Fibroblast of skin of right quadriceps (primary cell): Measurements from ENCODE around the gene RAPGEF3.
A peak's percentile ranks its signal among the peaks of the same experiment; 100 is the strongest.

Experiments
- DNase-seq: peaks from one replicate; pipeline ENCODE4 v3.0.0-alpha.2; 2013

Gene RAPGEF3

DNA sequence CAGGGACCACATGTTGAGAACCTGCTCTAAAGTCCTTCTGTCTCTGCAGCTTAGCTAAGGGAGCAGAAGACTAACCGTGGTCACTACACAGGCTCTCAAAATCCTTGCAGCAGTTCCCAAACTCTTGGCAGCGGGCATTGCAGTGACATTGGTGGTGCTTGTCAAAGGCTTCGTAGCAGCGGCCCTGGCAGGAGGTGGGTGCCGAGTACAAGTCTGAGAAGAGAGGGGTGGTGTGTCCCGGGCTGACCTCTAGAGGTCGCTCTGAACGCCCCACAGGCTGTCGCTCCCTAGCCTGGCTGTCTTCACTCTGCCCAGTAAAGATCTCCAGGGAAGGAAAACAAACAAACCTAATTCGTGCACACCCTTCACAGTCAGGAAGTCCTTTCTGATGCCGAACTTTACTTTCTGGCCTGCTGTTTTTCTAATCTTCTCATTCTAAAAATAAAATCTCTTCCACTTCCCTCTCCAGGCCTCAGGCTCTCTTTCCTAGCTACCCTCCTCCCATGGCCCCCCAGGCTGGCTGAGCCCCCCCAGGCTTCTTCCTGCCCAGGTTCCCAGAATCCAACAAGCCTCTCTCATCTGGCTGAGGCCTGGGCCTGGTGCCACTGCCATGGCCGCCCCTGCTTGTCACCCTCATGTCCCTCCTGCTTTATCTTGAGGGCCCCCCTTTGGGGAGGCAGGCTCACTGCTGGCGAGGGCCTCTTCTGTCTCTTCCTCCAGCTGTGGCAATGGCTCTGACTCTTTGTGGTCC lies 41.1 kb downstream of the RAPGEF3 start:
- DNase-seq, result peak; percentile 78

DNA sequence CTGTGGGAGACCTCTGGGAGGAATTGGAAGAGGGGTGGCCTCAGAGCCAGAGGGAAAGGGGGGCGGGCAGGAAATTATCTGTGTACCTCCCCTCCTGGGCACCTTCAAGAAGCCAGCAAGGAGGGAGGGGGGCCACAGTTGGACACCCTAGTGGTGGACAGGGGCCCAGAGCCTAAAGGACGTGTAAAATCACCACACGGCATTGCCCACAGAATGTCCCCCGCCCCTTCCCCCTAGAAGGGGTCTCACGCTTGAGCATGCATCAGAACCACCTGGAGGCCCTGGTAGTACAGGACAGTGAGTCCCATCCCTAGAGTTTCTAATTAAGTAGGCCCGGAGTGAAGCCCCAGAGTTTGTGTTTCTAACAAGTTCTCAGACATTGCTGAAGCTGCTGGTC lies 41.6 kb downstream of the RAPGEF3 start:
- DNase-seq, result no peak

DNA sequence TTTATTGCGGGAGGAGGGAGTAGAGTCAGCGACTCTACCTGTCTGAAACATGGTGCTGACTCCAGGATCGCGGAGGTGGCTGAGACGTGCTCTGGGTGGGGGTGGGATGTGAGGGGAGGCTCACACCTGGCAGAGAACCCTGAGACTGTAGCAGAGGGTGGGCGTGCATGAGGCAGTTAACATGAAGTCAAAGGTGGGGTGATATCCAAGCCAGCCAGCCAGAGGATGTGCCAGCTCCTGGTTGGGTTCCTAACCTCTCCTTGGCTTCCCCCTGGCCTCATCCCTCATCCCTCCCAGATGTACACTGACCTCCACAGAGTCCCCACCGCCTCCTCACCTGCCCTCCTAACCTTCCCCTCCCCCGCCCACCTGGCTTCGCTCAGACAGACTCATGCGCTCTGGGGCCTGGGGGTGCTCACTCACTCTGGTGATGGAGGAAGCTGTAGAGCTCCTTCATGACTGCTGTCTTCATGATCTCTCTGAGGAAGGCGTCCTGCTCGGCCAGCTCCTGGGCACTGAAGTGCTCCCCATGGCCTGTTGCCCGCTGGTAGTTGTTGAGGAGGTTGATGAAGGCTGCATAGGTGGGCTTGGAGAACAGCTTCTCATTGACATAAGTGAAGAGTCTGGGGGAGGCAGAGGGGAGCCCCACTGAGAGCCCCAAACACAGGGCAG lies 42.7 kb downstream of the RAPGEF3 start:
- no peak for DNase-seq

DNA sequence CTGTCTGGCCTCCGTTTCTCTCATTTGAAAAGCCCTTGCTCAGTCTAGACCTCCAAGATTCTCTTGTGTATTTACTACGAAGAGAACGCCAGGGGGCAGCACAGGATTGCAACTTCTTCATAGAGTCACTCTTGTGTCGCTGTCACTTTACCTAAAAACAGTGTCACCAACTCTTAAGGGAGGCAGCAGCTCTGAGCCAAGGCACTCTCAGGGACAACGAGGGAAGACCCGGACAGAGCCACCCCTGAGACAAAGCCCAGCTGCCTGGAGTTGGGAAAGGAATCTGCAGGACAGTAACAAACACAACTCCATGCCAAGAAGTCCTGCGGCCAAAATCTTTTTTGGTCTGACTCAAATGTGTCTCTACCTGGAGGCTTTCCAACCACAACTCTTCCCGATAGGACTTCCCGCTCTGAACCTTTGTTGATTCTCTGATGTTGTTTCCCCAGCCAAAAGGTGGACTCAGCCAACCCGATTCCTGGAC lies 43.2 kb downstream of the RAPGEF3 start:
- DNase-seq, result peak; percentile 65

DNA sequence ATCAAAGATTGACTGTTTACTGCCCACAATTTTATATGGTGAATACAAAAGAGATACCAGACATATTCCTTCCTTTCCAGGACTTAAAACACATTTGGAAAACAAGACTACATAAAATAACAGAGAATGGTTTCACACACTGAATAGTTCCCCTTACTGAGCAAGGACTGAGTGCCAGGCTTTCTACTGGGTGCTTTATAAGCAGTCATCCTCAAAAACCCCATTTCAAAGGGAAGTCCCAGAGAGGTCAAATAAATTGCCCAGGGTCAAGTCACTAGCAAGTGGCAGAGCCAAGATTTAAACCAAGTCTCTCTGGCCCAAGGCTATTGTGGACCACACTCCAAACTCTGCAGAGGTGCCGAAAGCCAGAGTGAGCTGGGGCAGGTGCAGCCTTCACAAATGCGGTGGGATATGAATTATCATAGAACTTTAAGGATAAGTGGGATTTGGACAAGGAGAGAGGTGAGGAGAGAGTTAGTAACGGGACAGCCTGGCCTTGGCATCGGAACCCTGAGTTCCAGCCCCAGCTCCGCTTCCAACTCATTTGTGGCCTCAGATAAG lies 43.8 kb downstream of the RAPGEF3 start:
- no peak for DNase-seq

DNA sequence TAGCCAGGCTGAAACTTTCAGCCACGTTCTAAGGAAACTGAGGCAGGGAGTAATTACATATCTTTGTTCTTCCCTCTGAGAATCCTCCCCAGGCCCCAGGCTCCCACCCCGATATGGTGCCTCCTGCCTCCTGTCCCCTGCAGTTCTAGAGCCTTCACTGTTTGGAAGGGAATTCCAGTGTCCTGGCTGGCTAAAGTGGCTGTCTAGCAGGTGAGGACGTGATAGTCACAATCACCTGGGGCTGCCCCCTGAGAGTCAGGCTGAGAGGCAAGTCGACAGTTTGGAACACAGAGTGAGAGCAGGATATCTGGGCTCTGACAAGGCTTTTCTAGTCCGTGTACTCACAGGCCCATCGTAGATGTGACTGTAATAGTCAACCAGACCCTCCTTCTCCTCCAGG lies 46.5 kb downstream of the RAPGEF3 start:
- no peak for DNase-seq

DNA sequence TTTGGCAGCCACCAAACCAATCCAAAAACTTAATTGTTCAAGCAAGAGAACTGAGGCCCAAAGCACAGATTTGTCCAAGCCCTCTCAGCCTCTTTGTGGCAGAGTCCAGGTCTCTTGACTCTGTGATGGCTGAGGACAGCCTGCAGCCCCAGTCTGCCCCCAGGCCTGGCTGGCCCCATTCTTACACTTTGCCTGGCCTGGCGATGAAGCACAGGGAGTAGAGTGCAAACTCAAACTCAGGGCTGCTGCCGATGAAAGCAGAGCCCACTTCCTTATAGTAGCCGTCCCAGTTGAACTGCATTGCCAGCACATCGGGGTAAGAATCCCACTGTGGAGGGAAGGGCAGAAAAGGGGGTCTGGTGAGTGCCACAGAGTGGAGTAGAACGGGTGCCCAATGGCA lies 47.2 kb downstream of the RAPGEF3 start:
- no peak for DNase-seq

DNA sequence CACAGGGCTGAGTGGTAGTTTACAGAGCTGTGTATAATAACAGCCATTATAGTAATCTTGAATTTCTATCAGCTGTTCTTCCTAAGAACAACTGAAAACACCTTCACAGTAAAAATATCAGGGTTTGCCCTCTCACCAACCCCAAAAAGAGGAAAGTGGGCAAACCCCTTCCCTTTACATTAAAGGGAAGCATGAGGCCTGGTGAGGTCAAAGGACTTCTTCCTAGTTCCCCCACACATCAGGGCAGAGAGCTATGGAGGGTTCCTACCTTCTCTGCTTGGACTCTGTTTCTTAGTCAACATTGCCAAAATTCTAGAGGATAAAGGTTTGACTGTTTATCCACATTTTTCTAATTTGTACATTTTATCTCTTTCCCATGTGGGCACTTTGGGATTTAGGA lies 48.4 kb downstream of the RAPGEF3 start:
- DNase-seq, result no peak

DNA sequence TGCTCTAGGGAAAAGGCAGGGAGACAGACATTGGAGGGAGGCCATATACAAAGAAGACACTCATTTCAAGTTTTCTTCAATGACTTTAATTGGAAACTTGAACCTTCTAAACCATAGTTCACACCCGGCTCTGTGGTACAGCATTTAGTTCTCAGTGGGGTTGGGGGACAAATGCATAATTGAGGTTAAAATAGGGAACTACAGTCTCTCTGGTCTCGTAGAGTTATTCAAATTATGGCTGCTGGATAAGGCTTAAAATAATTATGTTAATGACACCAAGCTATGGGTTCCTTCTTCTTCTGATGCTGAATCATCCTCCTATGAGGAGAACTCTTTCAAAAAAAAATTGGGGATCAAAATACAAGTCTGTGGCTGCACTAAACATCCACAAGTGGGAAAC lies 49.0 kb downstream of the RAPGEF3 start:
- no peak for DNase-seq

DNA sequence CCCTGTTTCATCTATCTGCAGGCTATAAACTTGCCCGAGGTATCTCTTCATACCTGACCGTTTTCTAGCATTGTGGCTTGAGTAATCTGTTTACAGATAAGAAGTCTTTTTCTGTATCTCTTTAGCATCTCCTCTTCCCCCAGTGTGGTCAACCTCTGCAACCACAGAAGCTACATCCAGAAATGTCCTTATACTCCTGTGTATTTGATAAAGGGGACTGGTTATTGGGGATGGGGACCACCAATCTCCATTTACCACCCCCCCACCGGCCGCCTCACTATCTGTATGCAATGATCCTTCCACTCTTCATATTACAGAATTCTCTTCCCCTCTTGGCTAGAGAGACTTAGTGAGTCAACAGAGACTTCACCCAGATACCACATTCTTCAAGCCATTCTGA lies 49.4 kb downstream of the RAPGEF3 start:
- no peak for DNase-seq

DNA sequence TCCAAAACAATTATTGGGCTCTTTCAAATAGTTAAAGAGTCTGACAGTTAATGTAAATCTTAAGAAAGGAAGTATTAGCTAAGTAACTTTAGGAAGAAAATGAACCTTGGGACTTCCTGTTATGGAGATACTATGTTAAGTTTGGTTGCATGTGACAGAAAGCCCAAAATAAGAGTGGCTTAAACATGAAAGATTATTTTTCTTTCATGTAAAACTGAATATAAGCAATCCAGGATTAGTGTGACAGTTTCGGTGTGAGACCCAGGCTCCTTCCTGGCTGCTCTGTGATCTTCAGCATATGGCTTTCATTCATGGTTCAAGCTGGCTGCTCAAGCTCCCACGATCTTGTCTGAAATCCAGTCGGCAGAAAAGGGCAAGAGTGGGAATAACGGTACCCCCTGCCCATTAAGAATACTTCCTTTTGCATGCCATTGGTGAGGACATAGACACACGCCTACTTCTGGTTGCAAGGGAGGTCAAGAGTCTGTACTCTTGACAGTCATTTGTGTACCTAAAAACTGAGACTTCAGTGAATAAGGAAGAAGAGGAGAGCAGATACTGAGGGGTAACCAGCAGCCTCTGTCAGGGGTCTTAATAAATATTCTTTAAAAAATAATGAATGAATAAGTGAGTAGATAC lies 50.7 kb downstream of the RAPGEF3 start:
- no peak for DNase-seq

DNA sequence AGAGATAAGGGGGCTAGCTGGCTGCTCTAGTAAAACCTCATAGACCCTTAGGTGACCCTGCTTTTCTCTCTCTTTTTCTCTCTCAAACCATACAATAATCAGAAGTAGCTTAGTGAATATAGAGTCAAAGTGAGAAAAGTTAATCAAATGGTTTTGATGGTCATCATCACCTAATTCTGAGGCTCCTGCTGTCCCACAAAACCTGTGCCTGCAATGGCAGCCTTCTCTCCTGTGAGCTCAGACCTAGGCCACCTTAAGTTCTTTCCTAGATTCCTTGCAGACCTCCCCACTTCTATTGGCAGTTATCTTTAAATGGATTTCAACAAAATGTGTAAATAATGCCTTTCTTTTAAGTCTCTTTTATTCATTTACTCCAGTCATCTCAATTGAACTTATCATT lies 51.3 kb downstream of the RAPGEF3 start:
- no peak for DNase-seq

DNA sequence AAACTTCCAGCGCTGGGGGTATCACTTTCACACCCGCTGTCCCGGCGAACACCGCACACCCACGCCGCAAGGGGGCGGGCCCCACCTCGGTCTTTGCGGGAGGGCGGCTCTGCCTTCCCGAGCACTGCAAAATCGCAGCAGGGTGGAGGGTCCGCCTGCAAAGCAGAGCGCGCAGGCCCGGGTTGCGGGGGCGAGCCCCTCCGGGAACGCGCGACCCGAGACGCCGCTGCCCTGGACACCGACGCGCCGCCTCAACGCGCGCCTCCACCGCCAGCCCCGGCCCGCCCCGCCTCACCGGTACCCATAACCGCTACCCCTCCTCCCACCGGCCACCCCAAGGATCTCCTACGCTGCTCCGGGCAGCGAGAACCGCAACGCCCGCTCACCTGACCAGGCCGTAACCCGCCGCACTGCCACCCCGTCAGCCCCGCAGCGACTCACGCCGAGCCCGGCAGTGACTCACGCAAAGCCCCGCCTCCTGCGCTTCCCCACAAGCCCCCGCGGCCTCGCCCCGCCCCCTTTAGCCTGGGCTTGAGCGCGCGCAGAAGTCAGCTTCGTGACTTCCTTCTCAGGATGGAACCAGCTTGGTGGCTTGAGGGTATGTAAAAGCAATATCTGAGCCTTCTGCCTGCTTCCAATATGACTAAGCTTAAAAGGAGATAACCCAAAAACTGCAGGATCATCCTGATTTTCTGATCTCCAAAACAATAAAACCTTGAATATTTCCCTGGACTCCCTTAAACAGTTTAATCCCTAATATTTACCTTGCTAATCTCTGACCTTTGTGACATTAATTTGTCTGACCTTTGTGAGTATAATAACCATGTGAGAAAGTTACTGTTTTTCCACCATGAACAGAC lies 52.9 kb downstream of the RAPGEF3 start, which contains the start of gene RPAP3:
TSS of gene RPAP3 (minus strand) at position 465 of the 860 bp plus-strand sequence. CDS start 3,190 bp downstream, outside the sequence.
- DNase-seq, result peak; percentile 90

DNA sequence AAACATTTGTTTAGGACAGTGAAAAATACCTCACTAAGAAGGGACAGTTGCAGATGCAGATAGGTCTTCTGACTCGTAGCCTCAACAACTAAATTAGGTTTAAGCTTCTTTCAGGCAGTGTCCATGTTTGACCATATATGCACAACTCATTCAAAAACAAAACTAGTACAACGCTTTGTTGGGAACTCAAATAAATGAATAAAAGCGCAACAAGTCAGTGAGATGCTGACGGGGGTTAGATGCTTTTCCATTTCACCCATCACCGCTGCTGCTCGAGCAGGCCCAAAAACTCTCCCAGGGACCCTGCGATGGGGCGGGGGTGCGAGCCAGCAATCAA lies 53.5 kb downstream of the RAPGEF3 start:
- no peak for DNase-seq

DNA sequence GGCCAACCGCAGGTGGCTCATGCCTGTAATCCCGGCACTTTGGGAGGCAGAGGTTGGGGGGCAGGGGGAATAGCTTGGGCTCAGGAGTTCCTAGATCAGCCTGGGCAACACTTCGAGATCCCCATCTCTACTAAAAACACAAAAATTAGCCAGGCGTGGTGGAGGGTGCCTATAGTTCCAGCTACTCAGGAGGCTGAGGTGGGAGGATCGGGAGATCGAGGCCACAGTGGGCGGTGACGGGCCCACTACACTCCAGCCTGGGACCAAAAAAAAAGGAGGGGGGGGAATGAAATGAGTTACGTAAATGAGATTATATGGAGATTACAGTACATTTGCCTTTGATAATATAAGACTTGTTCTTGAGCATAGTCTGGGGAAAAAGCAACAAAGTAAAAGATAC lies 54.0 kb downstream of the RAPGEF3 start:
- no peak for DNase-seq

DNA sequence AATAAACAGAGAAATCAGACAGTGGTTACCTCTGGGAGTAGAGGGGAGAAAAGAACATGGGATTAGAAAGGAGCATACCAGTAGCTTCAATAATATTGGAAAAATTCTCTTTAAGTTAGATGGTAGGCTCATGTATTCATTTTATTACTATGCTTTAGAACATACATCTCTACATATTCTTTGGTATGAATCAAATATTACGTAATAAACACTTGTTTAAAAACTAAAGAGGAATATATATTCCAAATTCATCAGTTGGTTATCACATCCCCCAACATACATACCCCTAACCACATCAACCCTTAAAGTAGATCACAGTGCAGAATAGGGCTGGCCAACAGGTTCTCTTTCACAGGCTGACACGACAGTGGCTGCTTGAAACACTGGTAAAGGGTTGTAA lies 58.4 kb downstream of the RAPGEF3 start:
- no peak for DNase-seq

DNA sequence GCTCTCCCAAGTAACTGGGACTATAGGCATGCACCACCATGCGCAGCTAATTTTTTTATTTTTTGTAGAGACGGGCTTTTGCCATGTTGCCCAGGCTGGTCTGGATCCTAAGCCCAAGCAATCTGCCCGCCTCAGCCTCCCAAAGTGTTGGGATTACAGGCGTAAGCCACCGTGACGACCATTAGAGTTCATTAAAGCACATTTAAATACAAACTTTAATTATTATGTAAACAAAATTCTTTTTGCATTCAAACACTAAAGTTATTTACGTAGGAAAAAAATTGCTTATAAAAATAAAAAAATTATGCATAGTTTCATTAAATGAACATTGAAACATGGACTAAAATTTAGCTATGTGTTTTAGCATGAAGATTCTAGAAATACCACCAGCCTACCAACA lies 60.0 kb downstream of the RAPGEF3 start:
- DNase-seq, result no peak

DNA sequence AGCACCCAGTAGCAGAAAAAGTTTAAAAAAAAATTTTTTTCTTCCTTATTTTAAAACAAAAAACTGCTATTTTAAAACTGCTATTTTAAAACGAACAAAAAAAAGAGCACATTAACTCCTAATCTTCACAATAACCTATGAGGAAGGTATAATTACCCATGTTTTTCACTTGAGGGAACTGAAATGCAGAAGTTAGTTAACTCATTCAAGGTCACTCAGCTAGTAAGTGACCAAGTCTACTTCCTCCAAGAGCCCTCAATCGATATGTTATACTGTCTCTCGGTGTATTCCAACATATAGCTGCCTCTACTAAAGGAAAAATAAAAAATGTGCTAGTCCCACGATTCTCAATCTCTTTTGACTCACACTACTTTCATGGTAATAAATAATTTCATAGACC lies 60.6 kb downstream of the RAPGEF3 start:
- no peak for DNase-seq

DNA sequence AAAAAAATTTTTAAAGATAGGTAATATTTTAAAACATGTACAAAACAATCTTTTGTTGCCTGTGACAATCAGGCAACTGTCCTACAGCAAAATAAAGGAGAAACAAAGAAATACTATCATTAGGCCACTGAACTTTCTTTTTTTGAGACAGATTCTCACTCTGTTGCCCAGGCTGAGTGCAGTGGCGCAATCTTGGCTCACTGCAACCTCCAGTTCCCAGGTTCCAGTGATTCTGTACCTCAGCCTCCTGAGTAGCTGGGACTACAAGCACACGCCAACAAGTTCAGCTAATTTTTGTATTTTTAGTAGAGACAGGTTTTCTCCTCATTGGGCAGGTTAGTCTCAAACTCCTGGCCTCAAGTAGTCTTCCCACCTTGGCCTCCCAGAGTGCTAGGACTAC lies 69.5 kb downstream of the RAPGEF3 start:
- no peak for DNase-seq

DNA sequence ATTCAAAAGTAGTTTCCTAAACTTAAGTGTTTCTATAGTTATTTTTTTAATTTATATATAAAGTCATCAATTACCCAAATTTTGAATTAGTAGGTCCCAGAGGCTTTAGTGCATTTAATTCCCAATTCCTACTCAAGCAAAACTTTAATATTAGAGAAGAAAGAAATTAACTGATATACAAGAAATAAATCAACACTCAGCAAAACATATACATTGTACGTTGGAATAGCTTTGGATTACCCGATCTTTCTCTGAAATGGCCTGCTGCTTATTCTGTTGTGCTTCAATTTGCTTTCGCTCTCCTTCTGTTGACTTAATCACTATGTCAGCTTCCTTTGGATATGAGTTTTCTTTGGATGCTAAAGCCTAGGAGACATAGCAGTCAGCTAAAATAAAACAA lies 71.0 kb downstream of the RAPGEF3 start:
- no peak for DNase-seq

DNA sequence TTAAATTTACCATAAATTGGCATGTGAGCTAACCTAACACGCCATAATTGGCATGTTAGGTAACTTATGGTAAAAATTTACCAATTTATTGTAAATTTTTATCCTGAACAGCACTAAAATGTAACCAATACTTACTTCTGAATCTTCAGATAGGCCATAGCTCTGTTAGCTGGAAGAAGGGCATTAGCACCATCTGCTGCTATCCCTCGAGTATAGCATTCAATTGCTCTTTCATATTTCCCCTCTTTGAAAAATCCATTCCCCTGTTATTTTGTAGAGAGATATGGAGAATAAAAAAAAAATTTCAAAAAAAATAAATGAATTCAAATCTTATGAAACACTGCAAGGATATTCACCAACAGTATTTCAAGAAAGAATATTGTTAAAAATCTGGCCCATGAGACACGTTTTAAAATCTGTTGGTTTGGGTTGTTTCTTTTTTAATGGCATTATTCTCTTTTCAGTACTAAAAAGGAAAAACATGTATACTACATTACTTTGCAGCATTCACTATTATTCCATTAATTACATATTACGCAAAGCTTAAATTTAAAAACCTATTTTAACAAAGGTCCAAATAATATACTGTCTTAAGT lies 71.9 kb downstream of the RAPGEF3 start:
- peak; percentile 47 for DNase-seq
